ENCODE results near the gene DNAJB6. TPM values are rescaled to one million over a fixed set of nuclear protein-coding genes. Genes with fewer than 3 reads are reported as not detected.

DNAJB6 gene
- total and polyA plus RNA-seq, 2 experiments from 2014 or later = 139 to 187 TPM

- Histone ChIP-seq H3K4me3 (no peak overlapping the region), H3K27me3 (replicated peaks; ENCODE audit: insufficient read depth) (no peaks in the 10 kb centered on the region), H3K9me3 (ENCODE audit: low read depth) (no peaks in the 10 kb centered on the region), H3K9me2 (ENCODE audit: insufficient read depth) (no peaks in the 10 kb centered on the region), H3K4me1 (ENCODE audit: insufficient read depth) (peaks cover 15% of the 10 kb centered on the region), H3K4me2 (ENCODE audit: unreplicated experiment) (no peak overlapping the region), H3F3A (ENCODE audit: insufficient read depth) (peaks cover 26% of the 10 kb centered on the region), H3K36me3 (ENCODE audit: low read depth) (peaks cover 50% of the 10 kb centered on the region), H4K20me1 (ENCODE audit: insufficient read depth) (peaks cover 69% of the 10 kb centered on the region; the same call in 1 of the 2 replicates), H3K27ac (no peak overlapping the region), H3K9ac (no peak overlapping the region), H2AFZ (no peak overlapping the region), H3K79me2 (ENCODE audit: insufficient read depth) (peaks cover 100% of the 10 kb centered on the region)
- in situ Hi-C loops (cut with MboI) = no loop called here
- 68 to 73% methylated on average over 3 of the region's 3 CpGs for WGBS, 2 experiments (ENCODE audit: low coverage in 1 of 2, low lambda C conversion rate in 2 of 2, missing lambda C conversion rate in 2 of 2)
- no peak for TF ChIP-seq EZH2 (IDR thresholded peaks at IDR 0.05; ENCODE audit: insufficient read depth, poor library complexity, severe bottlenecking)
- DNase-seq = no peak
These were observed 23.8 kb downstream of the DNAJB6 start for GRCh38 chr7:157360483-157361025.

GRCh38 chr7:157361537-157361936 lies 24.7 kb downstream of the DNAJB6 start:
- no peak for DNase-seq
- no peak overlapping the region for H3K27ac ChIP-seq
- H4K20me1 ChIP-seq (ENCODE audit: insufficient read depth) = peaks cover 64% of the 10 kb centered on the region; the same call in 1 of the 2 replicates
- H3K4me3 ChIP-seq = no peak overlapping the region
- H3K79me2 ChIP-seq (ENCODE audit: insufficient read depth) = peaks cover 100% of the 10 kb centered on the region
- H3K4me1 ChIP-seq (ENCODE audit: insufficient read depth) = peaks cover 5% of the 10 kb centered on the region
- in situ Hi-C loops (cut with MboI) = no loop called here
- H3K9ac ChIP-seq = no peak overlapping the region
- H3K9me2 ChIP-seq (ENCODE audit: insufficient read depth) = no peaks in the 10 kb centered on the region
- WGBS, 2 experiments (ENCODE audit: low coverage in 1 of 2, low lambda C conversion rate in 2 of 2, missing lambda C conversion rate in 2 of 2) = 95 to 99% methylated on average over 6 of the region's 6 CpGs
- TF ChIP-seq EZH2 (IDR thresholded peaks at IDR 0.05; ENCODE audit: insufficient read depth, poor library complexity, severe bottlenecking) (no peak), EZH2phosphoT487 (IDR thresholded peaks at IDR 0.05; ENCODE audit: insufficient read depth, low read depth) (no peak)
- H3K9me3 ChIP-seq (ENCODE audit: low read depth) = no peaks in the 10 kb centered on the region
- H3K27me3 ChIP-seq (replicated peaks; ENCODE audit: insufficient read depth) = no peaks in the 10 kb centered on the region
- H3K36me3 ChIP-seq (ENCODE audit: low read depth) = peaks cover 60% of the 10 kb centered on the region
- H3F3A ChIP-seq (ENCODE audit: insufficient read depth) = peaks cover 16% of the 10 kb centered on the region
- H3K4me2 ChIP-seq (ENCODE audit: unreplicated experiment) = no peak overlapping the region
- no peak overlapping the region for H2AFZ ChIP-seq

GRCh38 chr7:157362729-157363128 lies 25.9 kb downstream of the DNAJB6 start:
- Histone ChIP-seq H3K79me2 (ENCODE audit: insufficient read depth) (peaks cover 100% of the 10 kb centered on the region), H3K36me3 (ENCODE audit: low read depth) (peaks cover 72% of the 10 kb centered on the region), H3K4me3 (no peak overlapping the region), H3K9me2 (ENCODE audit: insufficient read depth) (no peaks in the 10 kb centered on the region), H3K27ac (no peak overlapping the region), H3K27me3 (replicated peaks; ENCODE audit: insufficient read depth) (no peaks in the 10 kb centered on the region), H3K4me2 (ENCODE audit: unreplicated experiment) (no peak overlapping the region), H3F3A (ENCODE audit: insufficient read depth) (peaks cover 12% of the 10 kb centered on the region), H3K9me3 (ENCODE audit: low read depth) (no peaks in the 10 kb centered on the region), H3K9ac (no peak overlapping the region), H3K4me1 (ENCODE audit: insufficient read depth) (no peaks in the 10 kb centered on the region), H4K20me1 (ENCODE audit: insufficient read depth) (peaks cover 58% of the 10 kb centered on the region; the same call in 1 of the 2 replicates), H2AFZ (no peak overlapping the region)
- DNase-seq = no peak
- no peak for TF ChIP-seq EZH2 (IDR thresholded peaks at IDR 0.05; ENCODE audit: insufficient read depth, poor library complexity, severe bottlenecking)
- TF ChIP-seq EZH2phosphoT487 (IDR thresholded peaks at IDR 0.05; ENCODE audit: insufficient read depth, low read depth) = no peak
- in situ Hi-C loops (cut with MboI) = no loop called here
- WGBS, 2 experiments (ENCODE audit: low coverage in 1 of 2, low lambda C conversion rate in 2 of 2, missing lambda C conversion rate in 2 of 2) = 90 to 91% methylated on average over 6 of the region's 6 CpGs

- H2AFZ ChIP-seq = no peak overlapping the region
- WGBS, 2 experiments (ENCODE audit: low coverage in 1 of 2, low lambda C conversion rate in 2 of 2, missing lambda C conversion rate in 2 of 2) = 96 to 98% methylated on average over 8 of the region's 8 CpGs
- H4K20me1 ChIP-seq (ENCODE audit: insufficient read depth) = peaks cover 29% of the 10 kb centered on the region; the same call in 1 of the 2 replicates
- no peak overlapping the region for H3K4me2 ChIP-seq (ENCODE audit: unreplicated experiment)
- in situ Hi-C loops (cut with MboI) = no loop called here
- H3K27ac ChIP-seq = no peak overlapping the region
- DNase-seq = no peak
- peaks cover 86% of the 10 kb centered on the region for H3K36me3 ChIP-seq (ENCODE audit: low read depth)
- peaks cover 3% of the 10 kb centered on the region; the same call in 1 of the 2 replicates for H3F3A ChIP-seq (ENCODE audit: insufficient read depth)
- no peak overlapping the region for H3K4me3 ChIP-seq
- no peaks in the 10 kb centered on the region for H3K9me2 ChIP-seq (ENCODE audit: insufficient read depth)
- peaks cover 100% of the 10 kb centered on the region for H3K79me2 ChIP-seq (ENCODE audit: insufficient read depth)
- no peaks in the 10 kb centered on the region for H3K27me3 ChIP-seq (replicated peaks; ENCODE audit: insufficient read depth)
- TF ChIP-seq EZH2phosphoT487 (IDR thresholded peaks at IDR 0.05; ENCODE audit: insufficient read depth, low read depth) (no peak), EZH2 (IDR thresholded peaks at IDR 0.05; ENCODE audit: insufficient read depth, poor library complexity, severe bottlenecking) (no peak)
- H3K4me1 ChIP-seq (ENCODE audit: insufficient read depth) = no peaks in the 10 kb centered on the region
- H3K9ac ChIP-seq = no peak overlapping the region
- no peaks in the 10 kb centered on the region for H3K9me3 ChIP-seq (ENCODE audit: low read depth)
These were observed 29.9 kb downstream of the DNAJB6 start for GRCh38 chr7:157366722-157367121.
